Measurements from ENCODE around the gene NAPB. TPM values are rescaled to one million over a fixed set of nuclear protein-coding genes. Genes with fewer than 3 reads are reported as not detected.

Gene NAPB
- total RNA-seq, 6 experiments from 2014 or later, result 3.2 to 5.8 (median 4.9) TPM

GRCh38 chr20:23396950-23397627 lies 24.2 kb downstream of the NAPB start:
- Histone ChIP-seq H3K27me3 (no peaks in the 10 kb centered on the region), H3K4me1 (no peaks in the 10 kb centered on the region), H3K4me3 (no peak overlapping the region), H3K27ac (no peak overlapping the region), H3K9me3 (no peaks in the 10 kb centered on the region), H3K36me3 (peaks cover 0 to 17% (median 5%) of the 10 kb centered on the region in 4 donors)
- TF ChIP-seq CTCF (IDR thresholded peaks at IDR 0.05) (no peak), POLR2A (IDR thresholded peaks at IDR 0.05) (no peak)
- 65% methylated on average over 6 of the region's 6 CpGs for WGBS (ENCODE audit: insufficient coverage, low coverage, low lambda C conversion rate, missing lambda C conversion rate)
- intact Hi-C loops (cut with DNase I), result no loop called here
- DNase-seq (no peak), ATAC-seq (no peak)

DNA sequence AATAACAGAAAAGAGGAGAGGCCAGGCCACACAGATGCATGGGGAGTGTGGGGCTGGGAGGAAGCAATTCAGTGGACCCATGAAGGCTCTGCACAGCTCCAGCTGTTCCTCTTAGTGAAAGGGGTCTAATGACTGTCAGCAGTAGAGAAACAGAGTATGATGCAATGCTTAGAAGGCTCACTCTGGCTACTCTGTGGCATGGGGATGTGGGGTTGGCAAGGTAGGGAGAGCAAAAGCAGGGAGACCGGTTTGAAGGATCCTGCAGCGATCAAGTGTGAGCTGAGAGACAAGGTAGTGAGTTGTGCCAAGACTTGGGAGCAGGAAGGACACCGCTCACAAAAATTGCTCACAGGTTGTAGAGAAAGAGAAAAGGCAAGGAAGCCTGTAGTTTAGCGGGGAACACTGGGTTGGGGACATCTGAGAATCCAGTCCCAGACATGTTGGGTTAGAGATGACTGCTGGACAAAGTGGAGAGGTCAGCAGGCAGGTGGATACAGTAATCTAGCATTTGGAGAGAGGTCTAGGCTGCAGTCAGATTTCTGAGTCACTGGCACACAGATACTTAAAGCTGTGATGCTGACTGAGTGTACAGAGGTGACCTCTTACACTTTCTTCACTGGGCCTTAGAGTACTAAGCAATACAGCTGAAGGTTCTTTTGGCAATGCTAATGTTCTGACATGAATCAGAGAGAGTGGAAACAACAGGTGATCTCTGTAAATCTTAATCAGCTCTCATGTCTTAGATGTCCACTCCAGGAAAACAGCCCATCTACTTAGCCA lies 27.1 kb downstream of the NAPB start:
- WGBS (ENCODE audit: insufficient coverage, low coverage, low lambda C conversion rate, missing lambda C conversion rate), result 94% methylated on average over 4 of the region's 4 CpGs
- peaks cover 0 to 25% (median 5%) of the 10 kb centered on the region in 4 donors for H3K36me3 ChIP-seq

DNA sequence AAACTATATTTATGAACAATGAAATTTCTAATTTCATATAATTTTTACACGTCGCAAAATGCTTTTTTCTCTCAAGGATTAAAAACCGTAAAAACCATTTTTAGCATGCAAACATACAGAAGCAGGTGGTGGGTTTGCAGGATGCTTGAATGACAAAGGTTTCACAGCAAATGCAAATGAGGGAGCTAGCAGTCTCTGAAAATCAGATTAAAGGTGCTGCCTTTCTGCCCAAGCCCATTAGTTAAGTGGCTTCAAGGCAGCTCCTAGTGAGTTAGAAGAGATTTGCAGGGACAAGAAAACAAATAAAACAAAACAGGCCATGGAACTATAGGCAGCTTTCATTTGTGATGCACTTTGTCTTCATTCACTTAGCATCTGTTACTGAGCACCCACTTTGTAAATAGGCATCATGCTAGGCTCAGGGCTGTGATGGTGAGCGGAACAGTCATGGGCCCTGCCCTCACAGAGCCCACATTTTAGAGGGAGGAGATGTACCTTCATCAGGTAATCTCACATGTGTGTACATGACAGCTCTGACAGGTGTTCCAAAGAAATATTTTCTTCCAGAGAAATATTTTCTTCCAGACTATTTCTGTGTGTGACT lies 29.5 kb downstream of the NAPB start:
- no peak for DNase-seq
- no peak overlapping the region for H3K27ac ChIP-seq
- H3K9me3 ChIP-seq, result no peaks in the 10 kb centered on the region
- 92% methylated on average over 4 of the region's 4 CpGs for WGBS (ENCODE audit: insufficient coverage, low coverage, low lambda C conversion rate, missing lambda C conversion rate)
- TF ChIP-seq POLR2A (IDR thresholded peaks at IDR 0.05), result no peak
- no peak for TF ChIP-seq CTCF (IDR thresholded peaks at IDR 0.05)
- H3K4me3 ChIP-seq, result no peak overlapping the region
- intact Hi-C loops (cut with DNase I), result no loop called here
- ATAC-seq, result no peak
- H3K4me1 ChIP-seq, result peaks cover 0 to 8% (median 0%) of the 10 kb centered on the region in 4 donors
- H3K36me3 ChIP-seq, result peaks cover 0 to 25% (median 6%) of the 10 kb centered on the region in 4 donors
- H3K27me3 ChIP-seq, result no peaks in the 10 kb centered on the region

More for the DNA sequence above, 27.1 kb downstream of the NAPB start:
- H3K4me3 ChIP-seq, result no peak overlapping the region
- intact Hi-C loops (cut with DNase I), result no loop called here
- no peaks in the 10 kb centered on the region for H3K27me3 ChIP-seq
- TF ChIP-seq CTCF (IDR thresholded peaks at IDR 0.05), result no peak
- no peak for TF ChIP-seq POLR2A (IDR thresholded peaks at IDR 0.05)
- no peaks in the 10 kb centered on the region for H3K9me3 ChIP-seq
- H3K27ac ChIP-seq, result no peak overlapping the region
- ATAC-seq, result no peak
- no peak for DNase-seq
- no peaks in the 10 kb centered on the region for H3K4me1 ChIP-seq

DNA sequence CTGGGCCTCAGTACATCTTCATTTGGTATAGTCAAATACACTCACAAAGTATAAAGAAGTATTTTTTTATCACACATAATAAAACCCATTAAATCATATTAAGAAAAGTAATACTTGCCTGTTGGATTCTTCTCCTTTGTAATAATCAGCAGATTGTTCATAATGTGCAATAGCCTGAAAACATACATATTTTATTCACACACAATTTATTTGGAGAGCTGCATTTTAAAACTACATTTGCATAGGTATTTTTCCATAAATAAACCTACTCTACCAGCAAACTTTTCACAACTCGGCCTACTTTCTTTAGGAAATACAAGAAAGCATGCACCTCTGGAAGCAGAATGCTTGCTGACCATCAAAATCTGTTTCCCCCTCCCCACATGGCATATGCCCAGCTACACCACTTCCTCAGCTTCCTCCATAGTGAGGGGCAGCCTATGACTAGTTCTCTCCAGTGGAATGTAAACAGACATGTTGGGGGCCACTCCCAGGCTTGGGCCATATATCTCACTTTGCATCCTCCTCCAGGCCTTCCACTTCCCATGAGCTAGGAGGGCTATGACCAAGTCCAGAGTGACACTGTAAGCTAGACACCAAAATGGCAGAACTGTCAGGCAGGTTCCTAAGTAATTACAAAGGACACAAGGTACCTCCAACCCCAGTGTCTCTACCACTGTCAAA lies 31.1 kb downstream of the NAPB start:
- TF ChIP-seq POLR2A (IDR thresholded peaks at IDR 0.05) (no peak), CTCF (IDR thresholded peaks at IDR 0.05) (no peak)
- Histone ChIP-seq H3K4me3 (no peak overlapping the region), H3K27me3 (no peaks in the 10 kb centered on the region), H3K9me3 (no peaks in the 10 kb centered on the region), H3K27ac (no peak overlapping the region), H3K36me3 (peaks cover 0 to 25% (median 7%) of the 10 kb centered on the region in 4 donors), H3K4me1 (peaks cover 0 to 15% (median 0%) of the 10 kb centered on the region in 4 donors)
- ATAC-seq (no peak), DNase-seq (no peak)
- intact Hi-C loops (cut with DNase I), result no loop called here
- 80% methylated on average over 1 of the region's 1 CpG for WGBS (ENCODE audit: insufficient coverage, low coverage, low lambda C conversion rate, missing lambda C conversion rate)

Data from right lobe of liver (tissue), 6 donors.